Activated T-helper 2 cell treated with anti-CD3 and anti-CD28 coated beads, Interferon-gamma antibody, Interleukin-2, Interleukin-4, amounts not matched to agents 10 μg/mL and 5 μg/mL and 100 μg/mL, durations not matched to agents 14 hours and 24 hours and 36 hours (primary cell): ENCODE data around the gene ATOSB. TPM values are rescaled to one million over a fixed set of nuclear protein-coding genes. Genes with fewer than 3 reads are reported as not detected.
"Not testable (repeated sequence)": the region's sequence is repeated elsewhere in the genome, so short reads cannot be mapped to it uniquely, and the experiment has no call there.

Experiments used
- DNase-seq: peaks from one replicate; pipeline ENCODE4 v3.0.0; 2021; ENCODE audit warnings: low spot score
- H3K27ac Mint-ChIP-seq: one replicate; pipeline ENCODE4 v1.8.0; 2021; ENCODE audit warnings: mixed read lengths
- H3K27me3 Mint-ChIP-seq: one replicate; pipeline ENCODE4 v1.8.0; 2021; ENCODE audit warnings: low read depth, mixed read lengths
- H3K36me3 Mint-ChIP-seq: one replicate; pipeline ENCODE4 v1.8.0; 2021; ENCODE audit warnings: low read depth, mixed read lengths
- H3K4me1 Mint-ChIP-seq: one replicate; pipeline ENCODE4 v1.8.0; 2021; ENCODE audit warnings: low read depth, mixed read lengths
- H3K4me3 Mint-ChIP-seq: one replicate; pipeline ENCODE4 v1.8.0; 2021; ENCODE audit warnings: low read depth, mild to moderate bottlenecking, moderate library complexity, mixed read lengths
- H3K9me3 Mint-ChIP-seq: one replicate; pipeline ENCODE4 v1.8.0; 2021; ENCODE audit warnings: mixed read lengths
- intact Hi-C: fragments of 100-400 bp; cut with micrococcal nuclease; formaldehyde crosslinking; loops from one replicate; pipeline ENCODE4 v1.15.1; 2023
- total RNA-seq: library from RNA; stranded (reverse); gene quantifications from 2 replicates; pipeline ENCODE4 v1.2.3, GENCODE V29; 2022

Gene ATOSB, protein sequence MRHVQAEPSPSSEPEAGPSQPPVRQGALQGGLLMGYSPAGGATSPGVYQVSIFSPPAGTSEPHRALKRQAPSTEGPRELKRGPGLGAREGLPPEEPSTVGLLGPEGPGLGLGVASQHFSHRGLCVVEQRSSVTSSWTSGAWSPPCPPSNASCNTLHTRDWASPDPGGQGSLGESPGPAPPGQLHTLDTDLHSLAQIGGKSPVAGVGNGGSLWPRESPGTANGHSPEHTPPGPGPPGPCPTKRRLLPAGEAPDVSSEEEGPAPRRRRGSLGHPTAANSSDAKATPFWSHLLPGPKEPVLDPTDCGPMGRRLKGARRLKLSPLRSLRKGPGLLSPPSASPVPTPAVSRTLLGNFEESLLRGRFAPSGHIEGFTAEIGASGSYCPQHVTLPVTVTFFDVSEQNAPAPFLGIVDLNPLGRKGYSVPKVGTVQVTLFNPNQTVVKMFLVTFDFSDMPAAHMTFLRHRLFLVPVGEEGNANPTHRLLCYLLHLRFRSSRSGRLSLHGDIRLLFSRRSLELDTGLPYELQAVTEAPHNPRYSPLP
- 7.0 and 7.3 TPM in 2 replicates for total RNA-seq

- no peaks in the 10 kb centered on the region for H3K36me3 Mint-ChIP-seq
- DNase-seq = peak; percentile 93
- intact Hi-C loops = loop anchor here (1.0 to 10.0 kb wide), 8 partner anchors 46 to 939 kb away; partner anchors contain the start of genes DNAI1, FAM219A, HINT2 and SPAG8
- peaks cover 3% of the 10 kb centered on the region for H3K27me3 Mint-ChIP-seq
- H3K9me3 Mint-ChIP-seq = no peaks in the 10 kb centered on the region
- peak within 1 kb of the TSS; percentile 91 for H3K4me3 Mint-ChIP-seq
- H3K27ac Mint-ChIP-seq = peak within 1 kb of the TSS; percentile 89
- H3K4me1 Mint-ChIP-seq = peaks cover 41% of the 10 kb centered on the region
Observed at GRCh38 chr9:35115680-35116538, at the start of gene ATOSB. Gene ATOSB, minus strand, starts transcription at chr9:35115862. Its CDS starts 7,588 bp downstream, at chr9:35108274.

- Mint-ChIP-seq H3K9me3 (no peaks in the 10 kb centered on the region), H3K36me3 (no peaks in the 10 kb centered on the region), H3K27me3 (peaks cover 22% of the 10 kb centered on the region), H3K27ac (no peak overlapping the region), H3K4me3 (no peak overlapping the region), H3K4me1 (peaks cover 10% of the 10 kb centered on the region)
- DNase-seq = no peak
- intact Hi-C loops = loop anchor here (5.0 kb wide), 1 partner anchor 47 kb away; the partner anchor contains the start of gene ATOSB
Observed at GRCh38 chr9:35164711-35165110, 49.0 kb upstream of the ATOSB start.

- peaks cover 10% of the 10 kb centered on the region for H3K4me1 Mint-ChIP-seq
- H3K9me3 Mint-ChIP-seq = no peaks in the 10 kb centered on the region
- H3K27me3 Mint-ChIP-seq = peaks cover 22% of the 10 kb centered on the region
- intact Hi-C loops = loop anchor here (5.0 kb wide), 1 partner anchor 46 kb away; the partner anchor contains the start of gene ATOSB
- H3K4me3 Mint-ChIP-seq = no peak overlapping the region
- no peak for DNase-seq
- H3K27ac Mint-ChIP-seq = no peak overlapping the region
- no peaks in the 10 kb centered on the region for H3K36me3 Mint-ChIP-seq
Observed at GRCh38 chr9:35163413-35163812, 47.8 kb upstream of the ATOSB start.

DNA sequence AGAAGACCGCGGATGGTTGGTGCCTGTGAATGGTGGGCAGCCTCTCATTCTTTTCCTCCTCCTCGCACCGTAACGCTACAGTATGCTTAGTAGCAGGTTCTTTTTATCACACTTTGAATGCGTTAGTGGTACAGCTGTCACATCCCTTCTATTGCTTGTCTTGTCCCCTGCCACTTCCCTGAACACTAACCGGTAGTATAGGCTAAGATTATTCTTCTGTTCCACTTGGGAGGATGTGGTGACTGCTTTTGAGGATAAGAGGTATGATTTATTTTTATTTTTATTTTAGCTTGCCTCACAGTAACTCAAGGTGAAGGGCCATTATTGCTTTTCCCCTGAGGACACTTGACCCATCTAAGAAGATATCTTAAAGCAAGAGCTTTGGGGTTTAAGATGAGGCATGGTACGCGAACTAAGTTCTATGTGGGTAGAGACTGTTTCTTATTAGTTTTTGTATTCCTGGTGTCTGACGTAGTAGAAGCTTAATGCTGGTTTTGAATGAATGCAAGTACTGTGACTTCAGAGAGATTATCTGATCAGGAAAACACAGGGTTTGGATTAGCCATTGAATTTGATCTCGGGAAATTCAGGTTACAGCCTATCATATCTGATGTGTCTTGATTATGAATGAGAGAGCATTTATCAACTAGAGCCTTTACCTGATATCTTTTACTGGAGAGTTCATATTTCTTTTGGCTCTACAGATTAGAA, 47.1 kb upstream of the ATOSB start:
- Mint-ChIP-seq H3K27ac (no peak overlapping the region), H3K4me3 (peak overlapping the region; percentile 86), H3K36me3 (no peaks in the 10 kb centered on the region), H3K27me3 (peaks cover 22% of the 10 kb centered on the region), H3K9me3 (no peaks in the 10 kb centered on the region), H3K4me1 (peaks cover 10% of the 10 kb centered on the region)
- intact Hi-C loops = loop anchor here (5.0 kb wide), 1 partner anchor 45 kb away; the partner anchor contains the start of gene ATOSB
- DNase-seq = no peak

GRCh38 chr9:35161713-35162604, 46.3 kb upstream of the ATOSB start, which contains the start of gene UNC13B:
Gene UNC13B, plus strand, starts transcription at chr9:35162009. Its CDS starts 275 bp downstream, at chr9:35162284.
- no peaks in the 10 kb centered on the region for H3K9me3 Mint-ChIP-seq
- H3K36me3 Mint-ChIP-seq = no peaks in the 10 kb centered on the region
- H3K4me3 Mint-ChIP-seq = peak within 1 kb of the TSS; percentile 86
- H3K4me1 Mint-ChIP-seq = peaks cover 10% of the 10 kb centered on the region
- DNase-seq = peak; percentile 63
- peaks cover 22% of the 10 kb centered on the region for H3K27me3 Mint-ChIP-seq
- intact Hi-C loops = loop anchor here (5.0 kb wide), 1 partner anchor 45 kb away; the partner anchor contains the start of gene ATOSB
- H3K27ac Mint-ChIP-seq = no peak within 1 kb of the TSS

DNA sequence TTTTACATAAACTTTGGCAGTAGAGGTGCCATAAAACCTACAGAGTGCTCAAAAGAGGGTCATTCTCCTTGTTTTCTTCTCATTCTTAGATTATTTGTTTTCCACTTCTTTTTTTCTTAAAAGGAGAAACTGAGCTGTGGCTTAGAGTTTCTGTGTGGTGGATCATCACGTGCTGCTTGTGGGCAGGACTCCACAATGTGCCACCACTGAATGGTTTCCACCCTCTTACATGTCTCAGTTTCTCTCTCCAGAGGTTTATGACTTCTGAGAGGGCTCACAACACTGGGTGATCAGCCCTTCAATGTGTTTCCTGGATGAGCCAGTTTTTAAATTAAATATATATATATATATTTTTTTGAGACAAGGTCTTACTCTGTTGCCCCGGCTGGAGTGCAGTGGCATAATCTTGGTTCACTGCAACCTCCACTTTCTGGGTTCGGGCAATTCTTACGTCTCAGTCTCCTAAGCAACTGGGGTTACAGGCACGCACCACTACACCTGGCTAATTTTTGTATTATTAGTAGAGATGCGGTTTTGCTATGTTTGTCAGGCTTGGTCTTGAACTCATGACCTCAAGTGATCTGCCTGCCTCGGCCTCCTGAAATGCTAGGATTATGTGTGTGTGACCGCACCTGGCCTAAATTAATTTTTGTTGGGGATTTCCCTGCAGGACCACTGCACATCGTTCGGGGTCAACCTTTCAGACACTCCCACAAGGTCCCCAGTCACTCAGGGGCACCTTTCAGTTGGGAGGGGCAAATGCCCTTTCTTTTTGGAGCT, 43.0 kb upstream of the ATOSB start:
- intact Hi-C loops = no loop called here
- no peaks in the 10 kb centered on the region for H3K36me3 Mint-ChIP-seq
- no peak overlapping the region for H3K4me3 Mint-ChIP-seq

GRCh38 chr9:35157836-35158235, 42.2 kb upstream of the ATOSB start:
- not testable (repeated sequence) for H3K27ac Mint-ChIP-seq

More for the DNA sequence above, 43.0 kb upstream of the ATOSB start:
- H3K27me3 Mint-ChIP-seq = peaks cover 18% of the 10 kb centered on the region
- no peak for DNase-seq
- peaks cover 10% of the 10 kb centered on the region for H3K4me1 Mint-ChIP-seq
- H3K27ac Mint-ChIP-seq = no peak overlapping the region
- no peaks in the 10 kb centered on the region for H3K9me3 Mint-ChIP-seq

DNA sequence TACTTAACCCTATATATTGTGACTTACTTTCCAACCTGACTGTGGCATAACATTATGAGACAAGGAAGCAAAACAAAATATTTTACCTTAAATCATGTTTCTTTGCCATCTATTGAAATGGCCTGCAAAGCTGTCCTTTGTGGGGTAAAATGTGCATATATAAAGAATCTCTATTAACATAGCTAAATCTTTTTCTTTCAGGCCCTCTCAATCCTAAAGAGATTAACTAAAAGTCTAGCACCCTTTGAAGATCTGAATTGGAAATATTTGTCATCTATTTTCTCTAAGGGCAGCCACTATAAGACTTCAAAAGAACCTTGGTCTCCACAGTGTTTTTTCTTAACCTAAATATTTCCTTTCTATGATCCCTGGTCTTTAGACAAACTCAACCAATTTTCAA, 41.1 kb upstream of the ATOSB start:
- Mint-ChIP-seq H3K27ac (no peak overlapping the region), H3K27me3 (no peaks in the 10 kb centered on the region), H3K36me3 (no peaks in the 10 kb centered on the region), H3K9me3 (no peaks in the 10 kb centered on the region), H3K4me1 (peaks cover 5% of the 10 kb centered on the region), H3K4me3 (no peak overlapping the region)
- DNase-seq = no peak
- intact Hi-C loops = no loop called here

More at GRCh38 chr9:35157836-35158235, 42.2 kb upstream of the ATOSB start:
- DNase-seq, H3K4me1 Mint-ChIP-seq, H3K9me3 Mint-ChIP-seq, H3K27me3 Mint-ChIP-seq, intact Hi-C loops, H3K4me3 Mint-ChIP-seq, H3K36me3 Mint-ChIP-seq: not testable (repeated sequence)

DNA sequence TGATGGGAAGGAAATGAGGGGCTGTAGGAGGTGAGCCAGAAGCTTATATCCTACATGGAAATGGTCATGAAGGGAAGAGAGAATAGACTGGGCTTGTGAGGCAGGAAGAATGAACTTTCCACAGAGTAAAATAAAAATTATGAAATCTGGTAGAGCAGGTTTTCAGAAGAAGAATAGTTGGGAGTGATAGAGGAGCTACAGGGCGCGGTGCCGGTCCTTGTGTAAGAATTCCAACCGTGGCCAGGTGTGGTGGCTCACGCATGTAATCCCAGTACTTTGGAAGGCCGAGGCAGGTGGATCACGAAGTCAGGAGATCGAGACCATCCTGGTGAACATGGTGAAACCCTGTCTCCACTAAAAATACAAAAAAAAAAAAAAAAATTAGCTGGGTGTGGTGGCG, 37.3 kb upstream of the ATOSB start:
- Mint-ChIP-seq H3K4me3 (no peak overlapping the region), H3K36me3 (peaks cover 5% of the 10 kb centered on the region), H3K9me3 (peaks cover 22% of the 10 kb centered on the region), H3K27me3 (no peaks in the 10 kb centered on the region), H3K27ac (no peak overlapping the region), H3K4me1 (no peaks in the 10 kb centered on the region)
- intact Hi-C loops = no loop called here
- DNase-seq = no peak

DNA sequence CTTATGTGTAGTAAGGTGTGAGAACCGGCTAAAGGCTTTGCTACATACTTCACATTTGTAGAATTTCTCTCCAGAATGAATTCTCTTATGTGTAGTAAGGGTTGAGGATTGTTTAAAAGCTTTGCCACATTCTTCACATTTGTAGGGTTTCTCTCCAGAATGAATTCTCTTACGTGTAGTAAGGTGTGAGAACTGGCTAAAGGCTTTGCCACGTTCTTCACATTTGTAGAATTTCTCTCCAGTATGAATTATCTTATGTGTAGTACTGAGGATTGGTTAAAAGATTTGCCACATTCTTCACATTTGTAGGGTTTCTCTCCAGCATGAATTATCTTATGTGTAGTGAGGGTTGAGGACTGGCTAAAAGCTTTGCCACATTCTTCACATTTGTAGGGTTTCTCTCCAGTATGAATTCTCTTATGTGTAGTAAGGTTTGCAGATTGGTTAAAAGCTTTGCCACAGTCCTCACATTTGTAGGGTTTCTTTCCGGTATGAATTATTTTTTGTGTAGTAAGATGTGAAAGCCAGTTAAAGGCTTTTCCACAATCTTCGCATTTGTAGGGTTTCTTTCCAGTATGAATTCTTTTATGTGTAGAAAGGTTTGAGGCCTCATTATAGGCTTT, 32.4 kb upstream of the ATOSB start:
- intact Hi-C loops, H3K27ac Mint-ChIP-seq, H3K4me1 Mint-ChIP-seq, H3K4me3 Mint-ChIP-seq, DNase-seq, H3K36me3 Mint-ChIP-seq, H3K27me3 Mint-ChIP-seq: not testable (repeated sequence)
- H3K9me3 Mint-ChIP-seq = peaks cover 43% of the 10 kb centered on the region
